HG03196 (cell line): ENCODE measurements around the gene ARHGAP20.

Experiments used
- ATAC-seq: cut with Tn5 transposase; IDR thresholded peaks from one replicate; pipeline ENCODE4 v1.9.1; 2021; ENCODE audit not compliant: unreplicated experiment

Gene ARHGAP20

GRCh38 chr11:110529043-110529442, 183.2 kb downstream of the ARHGAP20 start:
- no peak for ATAC-seq

- no peak for ATAC-seq
Observed at GRCh38 chr11:110527146-110527545, 185.1 kb downstream of the ARHGAP20 start.
